Activated CD8-positive, alpha-beta memory T cell treated with anti-CD3 and anti-CD28 coated beads, Interleukin-2, amount 50 U/mL, for 1 hour (primary cell): ENCODE results near the gene TMEM176B.
"Not testable (repeated sequence)": the region's sequence is repeated elsewhere in the genome, so short reads cannot be mapped to it uniquely, and the experiment has no call there.

Experiments
- DNase-seq: peaks from one replicate; pipeline ENCODE4 v3.0.0-alpha.2; 2020; ENCODE audit errors: extremely low read depth

TMEM176B gene

DNA sequence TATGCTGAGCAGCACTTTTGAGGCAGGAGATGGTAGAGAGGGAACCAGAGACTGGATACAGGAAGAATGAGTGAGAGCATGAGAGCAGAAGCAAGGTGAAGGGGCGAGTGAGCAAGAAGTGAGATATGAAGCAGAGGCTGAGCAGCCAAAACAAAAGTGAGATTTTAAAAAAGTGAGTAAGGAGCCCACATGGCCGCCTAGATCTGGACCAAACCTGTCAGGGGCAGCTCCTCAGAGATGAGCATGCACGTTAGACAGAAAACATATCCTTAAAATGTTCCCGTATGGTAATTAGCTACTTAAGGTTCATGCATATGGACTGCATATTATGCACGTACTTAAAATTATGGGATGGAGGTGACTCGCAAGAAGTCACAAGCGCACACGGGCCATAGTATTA lies 22.9 kb upstream of the TMEM176B start:
- DNase-seq = no peak

DNA sequence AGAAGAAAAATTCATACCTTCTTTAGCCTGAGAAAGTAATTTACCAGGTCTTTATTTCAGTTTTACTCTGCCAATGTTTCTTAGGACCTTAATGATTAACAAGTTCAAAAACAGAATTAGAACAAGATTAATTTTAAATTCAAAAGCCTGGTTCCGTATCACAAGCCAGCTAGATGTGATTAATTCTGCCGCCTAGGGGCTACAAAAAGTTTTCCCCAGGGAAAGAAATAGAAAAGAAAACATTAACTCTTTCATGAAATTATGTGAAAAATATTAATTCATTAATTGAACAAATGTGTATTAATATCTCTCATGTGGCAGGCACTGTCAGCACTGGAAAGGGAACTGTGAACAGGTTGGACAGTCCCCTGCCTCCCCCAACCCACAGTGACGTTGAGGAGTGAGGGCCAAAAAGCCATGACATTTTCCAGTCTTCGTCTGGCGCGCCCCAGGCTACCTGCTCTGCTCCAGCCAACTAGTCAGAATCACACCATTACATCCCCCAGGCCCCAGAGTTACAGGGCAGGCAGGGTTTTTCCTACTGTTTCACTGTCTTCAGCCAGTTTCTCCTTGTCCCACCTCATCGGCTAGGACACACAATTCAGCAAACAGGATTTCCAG lies 20.5 kb upstream of the TMEM176B start:
- no peak for DNase-seq

DNA sequence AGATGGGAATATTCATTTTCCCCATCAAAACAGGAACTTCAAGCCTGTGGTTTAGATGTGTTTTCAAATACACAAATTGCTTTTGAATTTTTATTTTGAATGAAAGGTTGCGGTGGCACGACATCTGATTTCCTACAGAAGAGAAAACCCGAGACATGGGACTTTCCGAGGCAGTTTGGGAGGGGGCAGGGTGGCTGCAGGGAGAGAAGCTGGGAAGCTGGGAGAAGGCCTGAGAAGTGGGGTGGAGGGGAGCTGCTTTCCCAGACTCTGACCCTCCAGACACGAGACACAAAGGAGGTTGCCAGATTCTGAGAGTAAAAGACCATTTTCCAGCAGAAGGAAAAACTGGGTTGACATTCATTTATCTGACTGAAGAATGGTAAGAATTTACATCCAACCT lies 20.0 kb upstream of the TMEM176B start:
- DNase-seq = no peak

DNA sequence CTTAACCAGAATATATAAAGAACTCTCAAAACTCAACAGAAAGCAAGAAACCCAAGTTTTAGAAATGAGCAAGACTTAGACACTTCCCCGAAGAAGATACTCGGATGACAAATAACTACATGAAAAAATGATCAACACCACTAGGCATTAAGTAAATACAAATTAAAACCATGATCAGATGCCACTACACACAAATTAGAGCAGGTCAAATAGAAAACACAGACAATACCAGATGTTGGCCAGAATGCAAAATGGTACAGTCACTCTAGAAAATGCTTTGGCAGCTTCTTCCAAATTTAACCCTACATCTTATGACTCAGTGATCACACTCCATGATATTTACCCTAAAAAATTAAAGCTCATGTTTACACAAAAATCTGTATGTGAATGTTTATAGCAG lies 18.8 kb upstream of the TMEM176B start:
- DNase-seq = no peak

DNA sequence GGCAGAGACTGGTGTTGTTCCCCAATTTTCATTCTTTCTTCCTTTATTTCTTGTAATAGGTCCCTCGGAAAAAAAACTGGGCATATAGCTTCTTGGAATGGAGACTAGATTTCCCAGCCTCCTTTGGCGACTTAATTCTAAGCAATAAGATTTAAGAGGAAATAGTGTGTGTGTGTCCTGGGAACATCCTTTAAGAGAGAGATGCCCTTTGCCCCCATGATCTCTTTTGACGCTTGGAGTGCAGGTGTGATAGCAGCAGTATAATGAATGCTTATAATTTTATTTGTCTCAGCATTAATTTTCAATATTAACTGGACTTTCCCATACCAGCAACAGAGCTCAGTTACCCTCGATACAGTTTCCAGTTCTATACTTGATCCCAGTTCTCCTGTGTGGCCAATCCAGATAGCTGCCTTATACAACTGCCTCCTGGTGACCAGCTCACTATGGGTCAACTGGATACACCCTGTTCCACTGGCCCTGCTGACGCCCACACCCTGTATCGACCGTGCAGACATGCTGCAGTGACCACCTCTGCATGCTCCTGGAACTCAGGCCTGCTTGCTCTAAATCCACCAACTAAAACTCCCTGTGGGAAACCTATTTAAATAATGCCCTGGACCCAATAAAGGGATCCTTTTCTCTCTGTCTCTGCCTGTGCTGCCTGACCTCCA lies 14.3 kb upstream of the TMEM176B start:
- DNase-seq = no peak

DNA sequence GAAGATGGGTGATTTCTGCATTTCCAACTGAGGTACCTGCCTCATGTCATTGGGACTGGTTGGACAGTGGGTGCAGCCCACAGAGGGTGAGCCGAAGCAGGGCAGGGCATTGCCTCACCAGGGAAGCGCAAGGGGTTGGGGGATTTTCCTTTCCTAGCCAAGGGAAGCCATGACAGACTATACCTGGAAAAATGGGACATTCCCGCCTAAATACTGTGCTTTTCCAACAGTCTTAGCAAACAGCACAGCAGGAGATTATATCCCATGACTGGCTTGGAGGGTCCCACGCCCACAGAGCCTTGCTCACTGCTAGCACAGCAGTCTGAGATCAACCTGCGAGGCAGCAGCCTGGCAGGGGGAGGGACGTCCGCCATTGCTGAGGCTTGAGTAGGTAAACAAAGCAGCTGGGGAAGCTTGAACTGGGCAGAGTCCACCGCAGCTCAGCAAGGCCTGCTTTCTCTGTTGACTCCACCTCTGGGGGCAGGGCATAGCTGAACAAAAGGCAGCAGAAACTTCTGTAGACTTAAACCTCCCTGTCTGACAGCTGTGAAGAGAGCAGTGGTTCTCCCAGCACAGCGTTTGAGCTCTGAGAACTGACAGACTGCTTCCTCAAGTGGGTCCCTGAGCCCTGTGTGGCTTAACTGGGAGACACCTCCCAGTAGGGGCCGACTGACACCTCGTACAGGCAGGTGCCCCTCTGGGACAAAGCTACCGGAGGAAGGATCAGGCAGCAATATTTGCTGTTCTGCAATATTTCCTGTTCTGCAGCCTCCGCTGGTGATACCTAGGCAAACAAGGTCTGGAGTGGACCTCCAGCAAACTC lies 7.7 kb upstream of the TMEM176B start:
- DNase-seq = not testable (repeated sequence)

DNA sequence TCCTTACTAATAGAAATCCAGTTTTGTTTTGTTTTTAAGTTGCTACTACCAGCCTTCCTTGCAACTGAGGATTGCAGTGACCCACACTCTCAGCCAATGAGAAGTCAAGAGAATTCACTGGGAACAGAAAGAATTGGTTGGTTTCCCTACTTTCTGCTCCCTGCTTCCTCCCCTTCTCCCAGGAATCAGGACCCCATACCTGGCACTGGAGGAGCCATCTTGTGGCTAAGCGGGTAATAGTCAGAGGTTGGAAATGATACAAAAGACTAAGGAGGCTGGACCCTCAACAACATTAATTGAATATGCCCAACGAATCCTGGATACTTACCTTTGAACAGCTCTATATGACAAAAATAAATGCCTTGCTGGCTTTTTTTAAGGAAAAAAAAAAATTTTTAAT lies 6.7 kb upstream of the TMEM176B start:
- no peak for DNase-seq

DNA sequence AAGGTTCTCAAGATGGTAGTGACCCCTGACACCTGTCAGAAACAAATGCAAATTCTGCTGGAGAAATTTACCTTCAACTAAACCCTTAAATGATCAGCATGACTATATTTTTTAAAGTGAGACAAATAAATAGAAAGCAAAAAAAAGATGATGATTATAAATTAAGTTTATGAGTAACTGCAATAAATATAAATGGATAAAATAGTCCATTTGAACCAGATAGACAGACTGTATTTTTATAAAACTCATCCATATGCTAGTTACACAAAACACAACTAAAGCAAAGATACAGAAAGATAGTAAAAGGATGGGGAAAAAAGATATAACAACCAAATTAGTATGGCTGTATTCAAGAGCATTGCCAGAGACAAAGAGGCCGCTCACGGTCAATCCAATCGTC lies 6.3 kb upstream of the TMEM176B start:
- no peak for DNase-seq

DNA sequence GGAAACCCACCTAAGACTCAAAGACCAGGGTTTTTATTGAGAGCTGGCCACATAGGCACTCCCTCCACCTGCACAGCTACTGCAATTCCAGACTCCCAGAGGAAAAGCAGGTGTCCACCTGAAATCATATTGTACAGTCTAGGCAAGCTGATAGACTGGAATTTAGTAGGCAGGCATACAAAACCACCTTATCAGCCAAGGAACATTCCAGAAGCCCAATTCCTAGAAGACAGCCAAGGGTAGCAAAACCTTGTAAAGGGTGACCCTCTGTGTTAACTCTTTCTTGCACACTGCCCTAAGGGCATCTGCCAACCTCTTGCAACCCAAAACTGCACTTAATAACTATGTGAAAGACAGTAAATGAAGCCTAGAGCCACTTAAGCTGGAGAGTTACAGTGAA lies 5.7 kb upstream of the TMEM176B start:
- no peak for DNase-seq

DNA sequence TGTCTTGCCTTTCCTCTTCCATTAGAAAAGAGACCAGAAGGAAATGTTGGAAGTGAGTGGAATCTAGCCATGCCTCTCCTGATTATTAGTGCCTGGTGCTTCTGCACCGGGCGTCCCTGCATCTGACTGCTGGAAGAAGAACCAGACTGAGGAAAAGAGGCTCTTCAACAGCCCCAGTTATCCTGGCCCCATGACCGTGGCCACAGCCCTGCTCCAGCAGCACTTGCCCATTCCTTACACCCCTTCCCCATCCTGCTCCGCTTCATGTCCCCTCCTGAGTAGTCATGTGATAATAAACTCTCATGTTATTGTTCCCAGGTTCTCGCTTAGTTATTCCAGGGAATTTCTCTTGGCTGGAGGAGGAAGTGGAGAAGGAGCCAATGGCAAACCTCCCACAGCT lies 4.6 kb upstream of the TMEM176B start:
- no peak for DNase-seq

DNA sequence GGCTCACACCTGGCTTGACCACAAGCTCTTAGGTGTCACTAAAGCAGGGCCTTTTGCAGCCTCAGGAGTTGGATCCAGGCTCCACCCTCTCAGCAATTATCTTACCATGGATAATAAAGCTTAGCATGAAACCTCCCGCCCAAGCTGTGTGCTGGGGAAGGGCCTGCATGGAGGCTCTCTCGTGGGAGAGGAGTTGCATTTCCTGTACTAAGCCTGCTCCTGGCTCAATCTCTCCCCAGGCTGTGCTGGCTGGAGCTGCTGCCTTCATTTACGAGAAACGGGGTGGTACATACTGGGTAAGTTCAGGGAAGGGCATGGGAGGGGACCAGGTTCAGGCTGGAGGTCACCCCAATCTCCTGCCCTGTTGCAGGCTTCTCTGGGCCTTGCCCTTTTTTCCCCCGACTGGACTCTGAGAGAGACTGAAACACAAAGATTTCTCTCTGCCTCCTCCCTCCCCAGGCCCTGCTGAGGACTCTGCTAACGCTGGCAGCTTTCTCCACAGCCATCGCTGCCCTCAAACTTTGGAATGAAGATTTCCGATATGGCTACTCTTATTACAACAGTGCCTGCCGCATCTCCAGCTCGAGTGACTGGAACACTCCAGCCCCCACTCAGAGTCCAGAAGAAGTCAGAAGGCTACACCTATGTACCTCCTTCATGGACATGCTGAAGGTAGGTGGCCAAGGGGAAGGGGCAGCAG lies 3.1 kb upstream of the TMEM176B start:
- DNase-seq = no peak

DNA sequence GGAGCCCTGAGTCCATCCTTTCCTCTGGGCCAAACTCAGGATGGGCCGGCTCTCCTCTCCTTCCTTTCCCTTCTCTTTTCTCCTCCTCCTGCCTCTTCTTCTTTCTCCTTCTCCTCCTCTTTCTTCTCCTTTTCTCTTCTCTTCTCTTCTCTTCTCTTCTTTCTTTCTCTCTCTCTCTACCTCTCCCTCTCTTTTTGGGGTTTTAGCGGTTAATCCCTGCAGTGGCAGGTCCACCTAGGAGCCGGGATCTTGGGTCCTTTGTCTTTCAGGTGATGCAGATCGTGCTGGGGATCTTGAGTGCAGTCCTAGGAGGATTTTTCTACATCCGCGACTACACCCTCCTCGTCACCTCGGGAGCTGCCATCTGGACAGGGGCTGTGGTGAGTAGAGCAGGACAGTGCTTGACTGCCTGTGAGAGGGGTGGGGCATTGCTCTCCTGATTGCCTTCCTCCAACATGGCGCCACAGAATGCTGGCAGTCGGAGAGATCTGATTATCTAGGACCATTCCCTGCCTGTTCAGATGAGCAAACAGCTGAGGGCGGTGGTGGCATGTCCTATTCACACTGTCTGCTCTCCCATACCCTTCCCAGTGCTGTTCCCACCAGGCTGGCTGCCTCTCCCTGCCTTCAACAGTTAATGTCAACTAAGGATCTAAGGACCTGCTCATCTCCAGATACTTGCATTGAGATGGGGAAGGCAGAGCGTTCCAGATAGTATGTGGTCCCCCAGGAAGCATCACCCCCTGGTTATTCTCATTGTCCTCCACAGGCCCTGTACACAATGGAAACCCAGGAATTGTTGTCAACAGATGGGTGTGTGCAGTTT lies 2.0 kb upstream of the TMEM176B start:
- DNase-seq = no peak

DNA sequence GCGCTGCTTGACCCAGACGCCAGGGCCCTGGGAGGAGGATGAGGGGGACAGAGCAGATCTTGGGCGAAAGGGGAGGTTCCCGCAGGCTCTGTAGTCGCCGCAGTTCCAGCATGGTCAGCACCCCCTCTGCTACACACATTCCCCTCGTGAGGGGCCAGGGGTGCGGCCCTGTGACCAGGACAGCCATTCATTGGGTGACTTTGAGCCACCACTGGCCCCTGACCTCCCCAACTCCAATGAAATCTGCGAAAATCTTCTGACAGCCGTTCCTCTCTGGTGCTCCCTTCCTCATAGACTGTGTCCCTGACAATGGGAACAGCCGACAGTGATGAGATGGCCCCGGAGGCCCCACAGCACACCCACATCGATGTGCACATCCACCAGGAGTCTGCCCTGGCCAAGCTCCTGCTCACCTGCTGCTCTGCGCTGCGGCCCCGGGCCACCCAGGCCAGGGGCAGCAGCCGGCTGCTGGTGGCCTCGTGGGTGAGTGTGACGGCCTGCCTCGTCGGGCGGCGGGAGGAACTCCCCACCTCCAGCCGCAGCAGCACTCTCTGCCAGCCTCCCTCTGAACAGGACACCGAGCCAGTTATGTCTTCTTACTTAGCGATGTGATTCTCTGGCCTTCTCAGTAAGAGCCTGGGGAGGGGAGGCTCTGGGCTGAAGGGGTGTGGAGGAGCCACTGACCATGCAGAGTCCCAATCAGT lies 1.2 kb upstream of the TMEM176B start:
- DNase-seq = no peak

DNA sequence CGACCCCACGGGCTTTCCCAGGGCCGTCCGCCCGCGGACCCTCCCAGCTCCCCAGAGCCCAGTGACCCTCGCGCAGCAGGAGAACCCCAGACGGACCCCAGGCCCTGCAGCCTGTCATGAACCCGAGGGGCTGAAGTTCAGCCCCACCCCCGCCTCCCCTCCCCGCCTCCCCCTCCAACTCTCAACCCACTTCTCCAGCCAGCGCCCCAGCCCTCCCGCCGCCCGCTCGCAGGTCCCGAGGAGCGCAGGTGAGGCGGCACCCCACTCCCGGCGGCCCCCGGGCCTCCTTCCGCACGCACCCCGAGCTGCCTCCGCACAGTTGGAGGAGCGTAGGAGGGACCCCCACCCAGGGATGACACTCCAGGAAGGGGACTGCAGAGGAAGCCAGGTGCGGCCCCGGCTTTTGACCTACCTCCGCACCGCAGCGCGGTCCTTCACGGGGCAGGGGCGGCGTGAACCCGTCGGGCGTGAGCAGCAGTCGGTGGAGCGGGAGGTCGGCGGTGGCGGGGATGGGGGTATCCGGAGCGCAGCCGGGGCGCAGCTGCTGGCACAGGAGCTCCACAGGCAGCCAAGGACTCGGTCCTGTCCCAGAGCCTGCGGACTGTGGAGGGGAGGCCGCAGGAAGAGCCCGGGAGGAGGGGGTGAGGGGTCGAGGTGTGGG lies 547 bp upstream of the TMEM176B start, which contains the start of gene TMEM176A:
Gene TMEM176A (plus strand): TSS at position 189 of the 661 bp plus-strand sequence. CDS start 782 bp downstream, outside the sequence.
- DNase-seq = no peak

DNA sequence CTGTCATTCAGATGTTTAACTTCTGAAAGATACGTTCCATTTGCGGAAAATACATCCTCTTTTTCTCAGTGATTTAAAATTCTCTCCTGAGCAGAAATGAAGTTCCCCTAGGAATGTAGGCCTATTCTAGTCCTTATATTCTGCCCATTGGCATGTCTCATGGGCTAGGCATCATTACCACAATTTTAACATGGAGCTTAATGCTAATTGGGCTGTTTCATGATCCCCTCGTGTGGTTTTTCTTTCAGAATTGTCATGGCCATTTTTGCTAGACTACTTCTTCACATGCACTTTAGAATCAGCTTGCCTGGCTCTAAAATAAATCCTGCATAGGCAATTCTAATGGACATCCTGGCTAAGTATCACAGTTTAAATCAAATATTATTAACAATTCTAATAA lies 1.0 kb downstream of the TMEM176B start:
- no peak for DNase-seq

DNA sequence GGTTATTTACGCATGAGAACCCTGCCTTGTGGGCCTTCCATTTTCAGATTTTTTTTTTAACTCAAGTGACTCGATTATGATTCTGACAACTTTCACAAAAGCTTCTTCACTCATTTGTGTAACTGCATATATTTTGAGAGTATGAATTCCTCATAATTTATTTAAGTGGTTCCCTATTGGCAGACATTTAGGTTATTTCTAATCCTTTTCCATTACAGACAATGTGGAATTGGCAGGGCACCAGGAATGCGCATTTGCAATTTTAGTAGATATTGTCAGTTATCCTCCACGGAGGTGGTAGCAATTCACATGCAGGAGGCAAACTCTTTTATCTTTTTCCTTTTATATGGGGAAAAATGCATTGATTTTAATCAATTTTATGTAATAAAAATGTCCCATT lies 2.5 kb downstream of the TMEM176B start:
- DNase-seq = no peak

DNA sequence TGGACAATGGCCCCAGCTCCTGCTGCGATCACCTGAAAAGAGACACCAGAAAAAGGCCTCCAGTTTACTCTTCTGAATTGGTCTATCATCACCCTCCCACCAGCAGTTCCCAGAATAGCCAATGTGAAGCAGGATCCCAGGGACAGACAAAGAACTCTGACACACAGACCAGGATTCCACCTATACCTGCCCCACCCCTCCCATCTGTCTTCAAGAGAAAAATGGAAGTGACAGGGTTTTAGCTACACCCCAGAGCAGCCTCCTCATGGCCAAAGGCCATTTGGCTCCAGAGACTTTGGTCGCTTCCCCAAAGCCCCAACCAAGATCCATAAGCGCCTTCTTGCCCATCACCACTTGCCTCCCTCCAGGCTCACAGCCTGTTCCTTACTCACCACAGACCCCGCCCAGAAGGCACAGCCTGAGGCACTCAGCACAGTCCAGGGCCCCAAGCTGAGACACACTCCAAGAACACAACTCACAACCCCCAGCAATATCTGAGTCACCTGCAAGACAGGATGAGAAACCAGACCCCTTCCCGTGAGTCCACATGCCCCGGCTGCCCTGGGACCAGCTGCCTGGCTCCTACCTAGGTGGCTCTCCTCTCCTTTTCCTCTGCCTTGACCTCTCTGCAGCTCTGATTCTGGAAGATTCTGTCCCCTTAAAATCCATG lies 6.5 kb downstream of the TMEM176B start:
- no peak for DNase-seq

DNA sequence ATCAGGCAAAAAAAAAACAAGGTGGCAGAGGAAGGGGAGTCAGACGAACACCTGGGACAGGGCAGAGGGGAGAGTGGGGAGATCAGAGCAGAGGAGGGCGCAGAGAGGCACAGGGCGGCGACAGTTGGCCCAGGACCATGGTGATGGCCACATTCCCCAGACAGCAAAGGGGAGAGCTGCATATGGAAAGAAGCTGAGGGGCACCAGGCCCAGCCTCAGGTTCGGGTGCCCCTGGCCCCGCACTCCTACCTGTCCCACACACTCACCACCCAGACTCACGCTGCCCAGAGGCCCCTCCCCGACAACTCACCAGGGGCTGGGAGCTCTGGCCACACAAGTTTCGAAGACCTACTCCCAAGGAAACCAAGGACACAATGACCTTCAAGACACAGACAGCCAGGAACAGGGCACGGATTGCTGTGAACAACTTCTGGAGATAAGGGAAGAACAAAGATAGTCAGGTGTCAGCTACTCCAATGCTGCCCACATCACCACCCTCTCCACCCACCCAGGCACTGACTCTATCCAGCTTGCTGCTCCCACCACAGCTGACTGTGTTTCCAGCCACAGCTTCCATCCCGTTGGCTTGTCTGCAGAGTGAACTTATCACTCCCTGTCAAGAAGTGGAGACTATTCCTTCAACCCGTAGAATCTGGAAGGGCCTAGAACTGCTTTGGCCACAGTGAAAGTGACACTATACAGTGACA lies 8.3 kb downstream of the TMEM176B start:
- DNase-seq = no peak

DNA sequence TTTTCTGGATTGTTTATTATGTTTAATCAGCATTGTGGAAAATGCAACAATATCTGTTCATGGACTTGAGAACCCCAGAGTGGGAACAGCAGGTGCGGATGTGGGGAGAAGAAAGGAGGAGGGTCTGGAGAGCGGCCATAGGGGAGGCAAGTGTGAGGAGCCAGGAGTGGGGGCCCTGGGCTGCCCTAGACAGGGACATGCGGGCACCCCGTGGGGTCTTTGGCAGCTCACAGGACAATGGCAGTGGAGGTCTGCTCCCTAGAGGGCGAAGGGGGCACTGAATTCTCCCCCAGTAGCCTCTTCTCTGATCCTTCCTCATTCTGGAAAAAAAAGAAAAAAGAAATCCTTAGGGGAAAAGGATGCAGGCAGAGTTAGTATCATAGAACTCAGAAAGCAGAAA lies 8.9 kb downstream of the TMEM176B start:
- no peak for DNase-seq
